DMS79 (cell line): ENCODE measurements around the gene PARD3.
"Not testable (repeated sequence)": the region's sequence is repeated elsewhere in the genome, so short reads cannot be mapped to it uniquely, and the experiment has no call there.

Experiments used
- DNase-seq: peaks from one replicate; lab custom pipeline; 2025; lab: John Stamatoyannopoulos, UW

Gene PARD3

DNA sequence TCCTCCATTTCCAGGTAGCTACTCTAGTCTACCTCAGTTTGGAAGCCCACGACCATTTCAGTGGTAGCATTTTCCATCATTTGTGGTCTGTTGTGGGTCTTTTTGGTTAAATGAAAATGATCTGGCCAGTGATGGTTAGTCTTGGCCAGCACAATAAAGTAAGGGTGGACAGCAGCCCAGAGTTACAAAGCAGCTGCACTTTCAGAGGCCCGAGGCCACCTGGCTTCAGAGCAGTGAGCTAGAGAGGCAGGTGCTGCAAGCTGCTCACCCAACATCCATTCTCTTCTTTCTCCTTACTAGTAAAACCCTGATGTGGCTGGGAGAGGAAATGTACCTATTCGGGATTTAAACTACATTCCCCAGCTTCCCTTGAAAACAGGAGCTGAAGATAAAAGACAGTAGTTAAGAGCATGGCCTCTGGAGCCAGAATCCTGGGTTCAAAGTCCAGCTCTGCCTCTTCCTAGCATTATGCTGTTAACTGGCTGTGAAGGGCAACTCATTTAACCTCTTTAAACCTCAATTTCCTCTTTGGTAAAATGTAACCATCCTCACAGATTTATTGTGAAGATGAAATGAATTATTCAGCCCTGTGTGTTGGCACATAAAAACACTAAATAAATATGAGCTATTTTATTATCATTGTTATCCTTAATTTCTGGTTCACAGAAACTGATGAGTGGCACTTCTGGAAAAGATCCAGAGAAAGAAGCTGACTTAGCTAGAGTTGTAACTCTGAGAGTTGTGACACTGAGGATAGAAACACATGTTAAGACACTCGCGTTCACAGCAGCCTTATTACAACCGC, 517.4 kb downstream of the PARD3 start:
- no peak for DNase-seq

DNA sequence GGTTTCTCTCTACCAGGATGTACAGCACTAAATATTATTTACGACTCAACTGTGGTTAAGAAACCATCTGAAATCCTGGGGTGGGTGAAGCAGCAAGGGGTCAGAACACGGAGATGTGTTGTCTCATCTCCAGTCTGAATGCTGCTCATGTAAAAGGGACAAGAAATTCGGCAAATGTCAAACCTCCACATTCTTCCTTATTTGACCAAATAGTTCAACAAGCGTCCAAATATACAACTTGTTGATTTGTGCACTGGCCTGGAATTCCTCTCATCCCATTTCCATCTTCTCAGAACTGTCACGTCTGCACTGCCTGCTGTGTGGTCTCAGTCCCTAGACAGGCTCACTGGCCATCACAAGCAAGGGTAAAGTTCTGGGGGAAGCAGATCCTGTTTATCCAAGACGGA, 520.0 kb downstream of the PARD3 start:
- no peak for DNase-seq

DNA sequence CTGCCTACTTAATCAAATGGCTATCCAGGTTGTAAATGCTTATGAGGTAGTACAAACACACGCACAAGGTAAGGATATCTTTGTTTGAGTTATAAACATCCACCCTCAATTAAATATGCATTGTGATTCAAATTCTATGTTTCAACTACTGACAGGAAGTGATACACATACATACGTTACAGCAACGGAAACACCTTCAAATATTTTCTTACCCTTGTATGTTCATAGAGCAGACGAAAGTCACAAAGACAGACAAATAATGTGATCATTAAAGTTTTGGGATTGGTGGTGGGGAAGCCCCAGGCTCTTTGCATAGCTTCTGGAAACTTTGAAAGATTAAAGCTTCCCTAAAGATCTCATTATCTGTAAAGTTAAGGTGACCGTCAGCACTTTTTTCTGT, 521.0 kb downstream of the PARD3 start:
- DNase-seq: no peak

DNA sequence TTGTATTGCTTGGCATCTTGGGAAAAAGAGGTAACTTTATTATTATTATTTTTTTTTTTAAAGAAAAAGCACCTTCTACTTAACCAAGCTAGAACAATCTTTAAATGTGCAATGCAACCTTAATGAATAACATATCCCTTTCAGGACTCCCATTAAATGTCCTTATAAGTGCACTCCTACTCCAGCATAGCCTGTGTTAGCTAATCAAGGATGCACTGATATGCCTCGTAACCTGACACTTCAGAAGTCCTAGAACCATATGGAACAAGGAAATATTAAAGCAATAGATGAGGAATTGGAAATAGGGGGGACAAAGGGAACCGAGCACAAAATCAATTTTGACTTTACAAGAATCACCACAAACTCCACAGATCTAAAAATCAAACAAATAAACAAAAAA, 522.4 kb downstream of the PARD3 start:
- DNase-seq: no peak

DNA sequence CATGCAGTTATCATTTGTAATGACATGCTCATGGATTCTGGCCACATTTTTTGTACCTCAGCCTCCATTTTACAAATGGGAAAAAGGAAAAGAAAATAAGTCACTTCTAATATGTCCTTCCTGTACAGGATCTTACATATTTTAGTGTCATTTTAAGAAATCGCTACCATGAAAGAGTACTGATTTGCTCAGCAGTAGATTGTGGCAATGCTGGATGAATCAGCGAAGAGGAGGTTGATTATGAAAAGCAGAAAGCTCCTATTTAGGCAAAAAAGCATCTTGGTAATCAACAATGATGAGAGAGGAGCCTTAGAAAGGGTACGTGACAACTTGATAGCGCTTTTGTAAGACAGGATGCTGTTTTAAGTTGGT, 522.9 kb downstream of the PARD3 start:
- DNase-seq: no peak

DNA sequence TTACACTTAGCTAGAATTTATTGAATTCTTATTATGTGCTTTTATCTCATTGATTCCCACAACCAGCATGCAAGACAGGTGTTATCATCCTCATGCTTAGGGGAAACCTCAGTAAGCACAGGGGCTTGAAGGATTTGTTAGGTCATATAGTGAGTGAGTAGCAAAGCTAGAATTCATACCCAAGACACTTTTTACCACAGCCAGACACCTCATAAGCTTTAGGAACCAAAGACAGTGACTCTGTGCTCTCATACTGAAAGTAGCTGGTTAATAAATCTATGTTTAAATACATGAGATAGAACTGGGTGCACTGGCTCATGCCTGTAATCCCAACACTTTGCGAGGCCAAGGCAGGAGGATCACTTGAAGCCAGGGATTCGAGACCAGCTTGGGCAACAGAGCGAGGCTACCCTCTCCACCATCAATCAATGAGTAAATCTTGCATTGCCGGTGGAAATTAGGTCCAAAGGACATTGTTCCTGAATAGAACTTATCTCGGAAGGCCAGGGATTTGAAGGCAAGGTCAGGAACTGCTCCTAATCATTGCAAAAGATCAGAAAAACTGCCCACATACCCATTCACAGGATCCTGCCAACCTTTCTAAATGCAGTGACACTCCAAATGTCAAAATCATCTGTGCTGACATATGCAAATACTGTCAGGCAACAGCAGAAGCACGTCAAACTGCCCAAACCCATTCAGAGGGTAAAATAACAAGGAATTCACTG, 523.5 kb downstream of the PARD3 start:
- no peak for DNase-seq

DNA sequence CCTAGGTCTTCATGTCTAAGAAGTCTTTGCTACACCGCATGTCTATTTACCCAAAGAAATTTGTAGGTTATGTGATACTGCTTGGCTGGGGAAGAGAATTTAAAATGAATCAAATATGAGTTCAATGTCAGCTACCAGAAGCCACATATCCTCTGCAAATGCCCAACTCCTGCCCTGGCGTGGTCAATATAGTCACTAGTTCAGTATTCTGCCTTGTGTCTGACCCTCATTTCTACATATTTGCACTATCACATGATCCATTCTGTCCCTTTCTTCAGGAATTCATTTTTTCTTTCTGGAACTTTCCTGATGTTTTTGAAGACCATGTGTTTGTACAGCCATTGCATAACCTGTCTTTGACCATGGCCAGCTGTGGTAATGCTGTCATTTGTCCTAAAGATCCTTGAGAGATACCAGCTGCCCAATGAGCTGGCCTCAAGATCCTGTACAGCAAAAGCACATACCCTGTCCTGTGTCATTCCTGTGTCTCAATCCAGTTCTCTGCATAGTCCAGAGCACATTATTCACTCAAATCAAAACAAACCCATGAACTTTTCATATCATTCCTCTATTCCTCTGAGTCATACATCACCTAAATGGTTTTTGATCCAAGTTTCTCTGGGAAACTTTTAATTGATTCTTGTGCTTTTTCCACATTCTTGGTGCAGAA, 524.5 kb downstream of the PARD3 start:
- no peak for DNase-seq

DNA sequence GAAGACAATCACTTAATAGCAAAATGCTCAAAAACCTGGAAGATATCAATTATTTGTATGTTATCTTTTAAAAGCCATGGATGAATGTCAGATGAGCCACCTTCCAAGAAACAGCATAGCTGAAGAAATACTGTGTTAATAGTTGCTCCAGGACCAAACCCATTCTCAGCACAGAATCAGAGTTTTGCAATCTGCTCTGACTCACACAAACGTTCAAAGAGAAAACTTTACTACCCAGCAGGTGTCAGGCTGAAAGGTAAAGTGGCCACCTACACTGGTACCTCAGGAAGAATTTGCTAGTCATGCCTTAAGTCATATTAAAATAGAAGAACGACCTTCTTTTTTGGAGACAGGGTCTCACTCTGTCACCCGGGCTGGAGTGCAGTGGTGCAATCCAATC, 526.5 kb downstream of the PARD3 start:
- no peak for DNase-seq

DNA sequence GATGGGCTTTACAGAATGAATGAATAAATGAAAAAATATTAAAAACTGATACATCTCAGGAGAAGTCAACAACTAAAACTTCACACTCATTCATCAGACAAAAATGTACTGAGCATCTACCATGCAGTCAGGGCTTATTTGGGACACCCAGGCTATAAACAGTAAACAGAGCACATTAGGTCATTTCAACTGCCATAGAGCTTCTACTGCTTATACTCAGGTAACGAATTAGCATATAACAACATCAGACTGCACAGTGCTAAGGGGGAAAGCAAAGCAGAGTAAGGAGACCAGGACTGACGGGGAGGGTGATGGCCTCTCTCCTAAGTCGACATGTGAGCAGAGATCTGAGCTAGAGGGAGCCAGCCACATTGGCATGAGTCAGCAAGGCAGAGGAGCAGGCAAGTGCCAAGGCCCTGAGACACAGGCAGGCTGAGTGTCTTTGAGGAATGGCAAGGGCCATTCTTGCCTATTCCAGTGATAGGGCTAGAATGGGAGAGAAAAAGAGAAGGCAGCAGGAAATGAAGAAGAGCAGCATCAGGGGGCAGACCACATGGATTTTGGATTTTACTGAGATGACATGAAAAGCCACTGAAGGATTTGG, 528.9 kb downstream of the PARD3 start:
- DNase-seq: no peak

DNA sequence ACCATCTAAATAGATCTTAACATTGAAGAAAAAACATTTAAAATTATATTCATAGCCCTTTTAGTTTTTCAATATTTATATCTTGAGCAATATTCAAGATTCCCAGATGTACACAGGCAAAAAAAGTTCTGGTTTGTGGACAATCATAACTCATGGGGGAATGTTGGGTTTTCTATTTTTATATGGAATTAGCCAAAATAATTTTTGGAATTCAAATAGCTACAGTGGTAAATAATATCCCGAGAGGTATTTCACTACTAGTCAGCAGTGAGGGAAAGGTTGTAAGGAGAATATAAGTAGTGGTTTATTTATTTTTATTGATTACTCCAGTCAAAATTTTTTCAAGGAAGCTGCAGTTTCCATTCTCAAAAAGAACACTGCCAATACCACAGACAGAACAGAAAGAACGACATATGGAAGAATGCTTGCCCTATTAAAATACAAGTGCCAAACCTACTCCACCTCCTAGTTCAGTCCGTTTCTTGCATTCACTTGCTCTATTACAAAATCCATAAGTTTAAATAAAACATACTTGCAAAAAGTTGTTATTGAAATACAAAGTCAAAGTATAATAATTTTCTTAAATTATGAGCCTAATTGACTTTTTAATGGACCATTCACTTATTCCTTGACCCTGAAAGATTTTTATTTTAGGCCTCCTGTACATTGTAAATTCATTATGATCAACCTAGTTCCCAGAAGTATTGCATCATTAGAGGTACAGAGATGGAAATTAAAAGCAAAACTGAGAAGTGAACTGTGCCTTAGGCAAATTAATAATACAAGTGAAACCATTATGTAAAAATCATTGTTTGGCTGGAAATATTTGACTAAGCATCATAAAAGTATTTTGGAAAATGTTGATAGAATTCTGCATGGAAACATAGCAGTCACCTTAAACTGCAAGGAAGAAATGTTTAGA, 533.2 kb downstream of the PARD3 start:
- DNase-seq: no peak

DNA sequence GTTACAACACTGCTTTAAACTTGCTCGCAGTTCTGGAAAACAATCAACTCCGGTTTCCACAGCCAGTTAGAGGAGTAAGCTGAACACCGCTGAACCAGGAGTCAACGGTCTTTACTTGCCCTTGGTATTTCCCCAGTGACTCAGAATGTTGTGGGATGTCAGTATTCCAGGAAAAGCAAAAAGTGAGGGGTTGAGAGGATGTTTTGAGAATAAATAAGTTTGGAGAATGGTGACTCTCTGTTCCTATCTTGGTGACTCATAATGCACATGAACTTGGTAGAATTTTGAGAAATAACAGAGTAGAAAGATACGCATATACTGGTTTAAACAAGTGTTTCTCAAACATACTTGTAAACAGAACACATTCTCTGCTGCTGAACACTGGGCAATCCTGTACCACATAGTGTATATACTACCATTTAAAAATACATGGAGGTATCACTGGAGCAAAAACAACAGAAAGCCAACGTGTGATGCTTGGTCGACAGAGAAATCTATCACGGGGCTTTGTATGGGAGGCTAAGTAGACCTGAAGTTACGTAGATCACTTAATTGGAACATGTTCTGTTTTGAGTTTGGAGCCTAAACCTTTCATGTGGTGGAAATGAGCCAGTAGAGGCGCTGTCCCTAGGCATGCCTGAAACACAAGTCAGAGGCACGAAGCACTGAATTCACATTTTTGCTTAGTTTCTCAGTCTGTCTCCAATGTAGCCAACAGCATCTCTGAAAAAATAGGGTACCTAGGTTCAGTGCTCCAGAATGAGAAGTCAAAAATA, 534.3 kb downstream of the PARD3 start:
- no peak for DNase-seq

DNA sequence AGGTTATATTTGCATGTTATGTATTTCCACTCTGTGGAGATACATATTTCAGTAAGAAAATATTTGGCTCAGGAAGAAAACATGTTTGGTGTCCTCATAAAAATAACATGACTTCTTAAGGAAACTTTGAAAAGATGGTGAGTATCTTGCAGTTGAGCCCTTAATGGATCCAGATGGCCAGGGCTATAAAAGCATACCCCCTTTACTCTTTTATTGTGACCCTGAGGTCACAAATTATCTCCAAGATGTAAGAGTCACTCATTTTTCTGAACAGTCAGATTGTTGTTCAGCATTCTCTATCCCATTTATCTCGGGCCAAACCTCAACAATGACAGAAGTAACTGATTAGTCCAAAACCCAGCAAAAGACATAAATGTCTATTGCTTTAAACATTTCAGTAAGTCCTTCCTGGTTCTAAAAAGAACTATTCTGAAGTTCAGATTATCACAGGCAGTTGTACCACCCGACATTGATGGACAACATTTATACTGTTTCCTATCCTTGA, 539.4 kb downstream of the PARD3 start:
- DNase-seq: no peak

DNA sequence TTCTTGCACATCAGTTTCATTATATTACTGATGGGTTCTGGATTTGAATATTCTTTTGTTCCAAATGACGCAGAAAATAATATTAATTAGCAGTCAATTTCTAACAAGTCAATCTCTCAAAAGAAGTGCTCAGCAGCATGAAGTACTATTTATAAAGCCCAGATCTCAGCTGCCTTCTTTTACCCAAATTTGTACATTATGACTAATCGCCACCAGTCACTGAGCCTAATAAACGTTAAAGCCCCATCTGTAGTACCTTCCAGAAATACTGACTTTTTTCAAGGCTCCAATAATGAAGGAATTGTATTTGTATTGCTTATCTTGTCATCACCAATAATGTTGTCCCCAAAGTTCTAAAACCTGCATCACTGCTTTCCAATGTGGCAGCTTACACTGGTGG, 540.2 kb downstream of the PARD3 start:
- no peak for DNase-seq

DNA sequence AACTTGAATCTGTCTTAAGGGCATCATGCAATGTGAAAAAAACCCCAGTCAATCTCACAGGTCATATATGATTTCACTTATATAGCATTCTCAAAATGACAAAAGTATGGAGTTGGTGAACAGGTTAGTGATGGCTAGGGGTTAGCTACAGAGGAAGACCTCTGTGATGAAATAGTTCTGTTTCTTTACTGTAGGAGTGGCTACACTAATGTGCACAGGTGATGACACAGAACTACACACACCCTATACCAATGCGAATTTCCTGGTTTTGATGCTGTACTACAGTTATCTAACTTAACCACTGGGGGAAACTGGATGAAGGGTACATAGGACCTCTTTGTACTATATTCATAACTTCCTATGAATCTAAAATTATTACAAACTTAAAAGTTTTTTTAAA, 541.8 kb downstream of the PARD3 start:
- DNase-seq: no peak

DNA sequence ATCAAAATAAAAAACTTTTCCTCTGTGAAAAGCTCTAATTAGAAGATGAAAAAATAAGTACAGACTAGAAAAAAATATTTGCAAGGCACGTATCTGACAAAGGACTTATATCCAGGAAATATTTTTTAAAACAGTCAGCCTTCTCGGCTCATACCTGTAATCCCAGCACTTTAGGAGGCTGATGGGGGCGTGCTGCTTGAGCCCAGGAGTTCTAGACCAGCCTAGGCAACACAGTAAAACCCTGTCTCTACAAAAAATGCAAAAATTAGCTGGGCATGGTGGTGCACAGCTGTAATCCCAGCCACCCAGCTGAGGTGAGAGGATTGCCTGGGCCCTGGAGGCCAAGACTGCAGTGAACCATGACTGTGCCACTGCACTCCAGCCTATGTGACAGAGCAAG, 542.8 kb downstream of the PARD3 start:
- DNase-seq: no peak

DNA sequence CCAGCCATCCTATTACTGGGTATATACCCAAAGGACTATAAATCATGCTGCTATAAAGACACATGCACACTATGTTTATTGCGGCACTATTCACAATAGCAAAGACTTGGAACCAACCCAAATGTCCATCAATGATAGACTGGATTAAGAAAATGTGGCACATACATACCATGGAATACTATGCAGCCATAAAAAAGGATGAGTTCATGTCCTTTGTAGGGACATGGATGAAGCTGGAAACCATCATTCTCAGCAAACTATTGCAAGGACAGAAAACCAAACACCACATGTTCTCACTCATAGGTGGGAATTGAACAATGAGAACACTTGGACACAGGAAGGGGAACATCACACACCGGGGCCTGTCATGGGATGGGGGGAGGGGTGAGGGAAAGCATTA, 546.7 kb downstream of the PARD3 start:
- DNase-seq: not testable (repeated sequence)

DNA sequence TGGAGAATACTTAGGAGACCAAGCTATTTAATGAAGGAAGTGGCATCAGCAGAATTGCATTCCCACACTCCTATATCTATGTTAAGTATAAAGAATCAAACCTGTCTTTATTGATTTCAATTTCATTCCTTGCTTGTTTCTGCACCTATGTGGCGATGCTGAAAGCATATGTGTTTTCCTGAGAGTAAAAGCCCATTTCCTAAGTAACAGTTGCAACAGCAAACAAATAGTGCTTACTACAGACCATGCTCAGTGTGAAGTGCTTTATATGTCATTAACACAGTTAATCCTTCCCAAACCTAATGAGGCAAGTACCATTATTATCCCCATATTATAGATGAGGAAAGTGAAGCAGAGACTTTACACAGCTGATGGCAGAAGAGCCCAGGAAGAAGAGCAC, 552.1 kb downstream of the PARD3 start:
- DNase-seq: no peak

DNA sequence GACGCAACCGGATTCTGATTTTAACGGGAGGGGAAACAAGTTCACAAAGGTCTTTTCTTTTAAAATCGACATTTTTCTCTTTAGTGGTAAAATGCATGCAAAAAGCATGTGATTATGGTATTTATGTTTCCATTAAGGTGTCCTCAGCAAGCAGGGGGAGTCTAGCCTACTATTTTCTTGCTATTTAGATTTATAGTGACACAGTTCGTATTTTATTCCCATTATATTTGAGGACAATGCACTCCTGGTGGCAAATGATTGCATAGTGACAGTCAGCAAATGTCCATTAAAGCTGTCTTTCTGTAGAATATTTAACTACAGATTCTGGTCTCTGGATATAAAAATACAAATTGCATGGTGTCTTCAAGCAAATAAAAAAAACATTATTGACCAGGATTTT, 554.2 kb downstream of the PARD3 start:
- no peak for DNase-seq

DNA sequence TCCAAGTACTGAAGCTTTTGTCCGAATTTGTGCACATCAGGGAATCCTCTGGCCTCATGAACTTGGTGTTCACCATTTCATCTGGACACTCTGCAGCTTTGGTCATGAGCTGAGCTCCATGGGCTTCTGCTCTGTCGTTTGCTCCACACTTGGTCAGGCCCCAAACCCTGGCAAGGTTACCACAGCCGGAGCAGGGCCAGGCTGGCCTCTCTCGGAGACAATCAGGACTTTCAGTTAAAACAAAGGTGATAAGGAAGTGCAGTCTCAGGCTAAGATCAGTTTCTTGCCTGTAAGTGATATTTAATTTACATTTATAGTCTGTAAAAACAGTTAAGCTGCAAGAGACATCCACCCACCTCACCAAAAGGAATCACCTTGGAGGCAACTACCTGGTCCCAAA, 558.9 kb downstream of the PARD3 start:
- DNase-seq: no peak

DNA sequence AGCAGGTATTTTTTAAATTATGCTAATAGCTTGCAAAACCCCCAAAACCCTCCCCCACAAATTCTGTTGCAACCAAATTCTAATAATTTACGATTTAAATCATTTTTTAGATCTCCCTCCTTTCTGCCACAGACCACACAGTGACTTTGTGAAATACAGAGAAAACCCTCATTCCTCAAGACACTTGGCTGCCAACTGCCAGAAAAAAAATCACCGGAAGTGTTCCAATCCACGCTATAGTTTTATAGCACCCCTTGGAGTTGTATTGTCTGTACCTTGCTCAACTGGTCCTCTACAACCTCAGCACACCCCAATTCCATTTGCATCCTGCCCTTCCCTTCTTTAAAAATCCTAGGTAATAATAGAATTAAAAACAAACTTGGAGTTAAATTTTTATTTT, 560.1 kb downstream of the PARD3 start:
- DNase-seq: no peak

DNA sequence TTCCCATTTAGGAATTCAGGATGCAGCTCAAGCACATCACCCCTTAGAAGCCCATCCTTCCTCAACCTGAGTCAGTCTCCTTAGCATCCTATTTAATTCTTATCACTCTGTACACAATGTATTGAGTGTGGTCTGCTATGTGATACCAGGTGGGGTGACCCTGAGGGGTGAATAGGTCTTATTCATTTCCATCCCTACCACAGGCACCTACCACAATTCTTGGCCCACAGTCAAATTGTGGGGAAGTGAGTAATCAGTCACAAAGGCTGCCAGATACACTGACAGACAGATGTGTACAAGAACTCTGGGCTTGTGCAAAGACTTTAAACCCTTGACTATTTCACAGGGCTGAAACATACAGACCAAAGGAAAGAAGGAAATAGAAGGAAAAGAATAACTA, 560.5 kb downstream of the PARD3 start:
- DNase-seq: no peak
